ENCODE measurements around the gene CCDC88B. TPM values are rescaled to one million over a fixed set of nuclear protein-coding genes. Genes with fewer than 3 reads are reported as not detected.

The CCDC88B gene
- total and polyA plus RNA-seq, 10 of the 15 experiments (the other 5 are each of a cell fraction or from before 2014, with no cell fraction given) = 0.24 to 66.0 (median 19.2) TPM

- no peak for TF ChIP-seq HDAC2 (IDR thresholded peaks at IDR 0.05)
- TF ChIP-seq TCF12 (IDR thresholded peaks at IDR 0.05; ENCODE audit: low read depth, low read length) = peak; percentile 65; the same call in 1 of the 2 replicates
- peak in 1 of 2 experiments; percentile 43; a peak in 2 of 4 replicates for TF ChIP-seq BHLHE40 (IDR thresholded peaks at IDR 0.05; ENCODE audit: borderline replicate concordance in 1 of 2, low read depth in 2 of 2, low read length in 1 of 2)
- no peak for TF ChIP-seq SMAD5 (IDR thresholded peaks at IDR 0.05; ENCODE audit: low read depth)
- TF ChIP-seq HDGF (IDR thresholded peaks at IDR 0.05) = 0 out of 2 replicates have a peak, but pooled peaks have one; percentile 8
These were observed 2.1 kb downstream of the CCDC88B start (continued) for GRCh38 chr11:64341851-64342791.

GRCh38 chr11:64342869-64343745, 3.1 kb downstream of the CCDC88B start:
- 96% methylated on average over 17 of the region's 29 CpGs for WGBS (ENCODE audit: insufficient coverage, insufficient replicate concordance, low lambda C conversion rate, missing lambda C conversion rate)
- CTCF ChIA-PET = interaction anchor here (0.6 to 14.7 kb wide), 8 partner anchors 12 to 107 kb away, joined by 3 to 228 read pairs (median 4); partner anchors contain the start of genes ESRRA, PRDX5 and TRMT112
- TF ChIP-seq MTA2 (IDR thresholded peaks at IDR 0.05; ENCODE audit: low read depth) = no peak
- TF ChIP-seq HDGF (IDR thresholded peaks at IDR 0.05) = 0 out of 2 replicates have a peak, but pooled peaks have one; percentile 11
- SMC1A ChIA-PET (ENCODE audit: uncharacterized antibody, unreplicated experiment) = interaction anchor here (0.6 to 3.9 kb wide), 6 partner anchors 10 to 38 kb away, joined by 3 to 28 read pairs (median 3); partner anchors contain the start of genes PRDX5 and TRMT112
- Histone ChIP-seq H3K9me3 (replicated peaks; ENCODE audit: control insufficient read depth, insufficient read depth, low read length) (no peaks in the 10 kb centered on the region), H3K36me3 (ENCODE audit: control insufficient read depth in 2 of 2, insufficient read depth in 2 of 2, low read length in 1 of 2) (peaks cover 8 to 13% of the 10 kb centered on the region in 2 experiments; a peak in 3 of 4 replicates), H2AFZ (ENCODE audit: control insufficient read depth, low read depth, low read length) (no peak overlapping the region), H3K4me1 (ENCODE audit: control insufficient read depth, insufficient read depth, low read length) (peaks cover 24% of the 10 kb centered on the region), H3K27me3 (replicated peaks in 1 of 2; ENCODE audit: control insufficient read depth in 2 of 2, insufficient read depth in 2 of 2, low read length in 1 of 2) (no peaks in the 10 kb centered on the region), H3K79me2 (ENCODE audit: control insufficient read depth, insufficient read depth, low read length) (peaks cover 24% of the 10 kb centered on the region), H3K4me2 (ENCODE audit: control insufficient read depth, insufficient read depth) (no peak overlapping the region), H4K20me1 (ENCODE audit: control insufficient read depth, insufficient read depth) (no peaks in the 10 kb centered on the region; the same call in 1 of the 2 replicates), H3K9ac (ENCODE audit: control insufficient read depth, insufficient read depth, low read length) (no peak overlapping the region), H3K4me3 (no peak overlapping the region), H3K27ac (ENCODE audit: control insufficient read depth, insufficient read depth) (no peak overlapping the region)
- DNase-seq (ENCODE audit: low read depth, low spot score) (no peak), ATAC-seq (peak; percentile 5), FAIRE-seq (no peak)
- intact Hi-C loops (cut with micrococcal nuclease; ENCODE audit: unreplicated experiment) (no loop called here), in situ Hi-C loops (cut with MboI) (no loop called here)
- POLR2A ChIA-PET = interaction anchor here (0.6 to 2.3 kb wide), 7 partner anchors 12 to 436 kb away, joined by 3 to 17 read pairs (median 3); partner anchors contain the start of genes PRDX5, SF1 and TRMT112
- BruUV-seq (replicated peaks) = no TSS peak
- RAD21 ChIA-PET (ENCODE audit: unreplicated experiment) = interaction anchor here (0.9 to 3.9 kb wide), 5 partner anchors 11 to 71 kb away, joined by 3 to 53 read pairs (median 6); partner anchors contain the start of genes PRDX5 and TRMT112
